ENCODE measurements around the gene LOC101059915.
"Not testable (repeated sequence)": the region's sequence is repeated elsewhere in the genome, so short reads cannot be mapped to it uniquely, and the experiment has no call there.

GRCh38 chrX:71716323-71716722 is 49.0 kb downstream of the LOC101059915 start:
- TF ChIP-seq NFRKB (IDR thresholded peaks at IDR 0.05); BHLHE40 (IDR thresholded peaks at IDR 0.05; ENCODE audit: borderline replicate concordance); FOXM1 (IDR thresholded peaks at IDR 0.05; ENCODE audit: borderline replicate concordance); ELF4 (IDR thresholded peaks at IDR 0.05); SP1 (IDR thresholded peaks at IDR 0.05); HDGF (IDR thresholded peaks at IDR 0.05; ENCODE audit: borderline replicate concordance); SUZ12 (IDR thresholded peaks at IDR 0.05); ZNF384 (IDR thresholded peaks at IDR 0.05); FOXA1 (IDR thresholded peaks at IDR 0.05); ARNT (IDR thresholded peaks at IDR 0.05); CTBP1 (IDR thresholded peaks at IDR 0.05; ENCODE audit: borderline replicate concordance); TARDBP (IDR thresholded peaks at IDR 0.05): not testable (repeated sequence)
